SK-N-SH treated with all-trans-retinoic acid at 6 μM for 48 hours (cell line): ENCODE measurements around the gene HERC4.

Experiments
- ATAC-seq: fragments of 200-7000 bp; cut with Tn5 transposase; 3 replicates; pipeline ENCODE4 v1.9.1; 2020; ENCODE audit warnings: mild to moderate bottlenecking, moderate library complexity
- ARNTL ChIP-seq: fragments of 450-650 bp; formaldehyde crosslinking; IDR thresholded peaks from 2 replicates; pipeline ENCODE4 v1.5.0; 2020; ENCODE audit warnings: low read depth, mild to moderate bottlenecking, moderate library complexity, borderline replicate concordance
- BACH2 ChIP-seq: fragments of 250-450 bp; sonication (Bioruptor Pico); IDR thresholded peaks from 2 replicates; pipeline ENCODE4 v1.9.0; 2021; ENCODE audit warnings: mild to moderate bottlenecking, borderline replicate concordance
- CREB5 ChIP-seq: fragments of 250-450 bp; sonication (Bioruptor Pico); IDR thresholded peaks from 2 replicates; pipeline ENCODE4 v1.5.1; 2020; ENCODE audit warnings: low read depth, mild to moderate bottlenecking, moderate library complexity
- CSDC2 ChIP-seq: fragments of 250-450 bp; sonication (Bioruptor Pico); IDR thresholded peaks from 2 replicates; pipeline ENCODE4 v1.5.0; 2020; ENCODE audit warnings: mild to moderate bottlenecking, moderate library complexity
- CSRNP3 ChIP-seq: fragments of 250-450 bp; sonication (Bioruptor Pico); IDR thresholded peaks from 2 replicates; pipeline ENCODE4 v1.5.1; 2021; ENCODE audit warnings: mild to moderate bottlenecking, moderate library complexity
- ESRRG ChIP-seq: fragments of 250-450 bp; sonication (Bioruptor Pico); IDR thresholded peaks from 2 replicates; pipeline ENCODE4 v1.6.1; 2021; ENCODE audit warnings: mild to moderate bottlenecking
- GLIS3 ChIP-seq: fragments of 250-450 bp; sonication (Bioruptor Pico); IDR thresholded peaks from 2 replicates; pipeline ENCODE4 v1.5.0; 2020; ENCODE audit warnings: mild to moderate bottlenecking, moderate library complexity
- ISL1 ChIP-seq: fragments of 250-450 bp; sonication (Bioruptor Pico); IDR thresholded peaks from 2 replicates; pipeline ENCODE4 v2.1.2; 2022; ENCODE audit warnings: mild to moderate bottlenecking, moderate library complexity
- OSR1 ChIP-seq: fragments of 250-450 bp; sonication (Bioruptor Pico); IDR thresholded peaks from 2 replicates; pipeline ENCODE4 v1.8.0; 2022; ENCODE audit warnings: moderate library complexity, mild to moderate bottlenecking, inconsistent platforms
- PATZ1 ChIP-seq: fragments of 250-450 bp; sonication (Bioruptor Pico); IDR thresholded peaks from 2 replicates; pipeline ENCODE4 v1.8.0; 2020; ENCODE audit warnings: mild to moderate bottlenecking, moderate library complexity, borderline replicate concordance
- POU6F1 ChIP-seq: fragments of 250-450 bp; sonication (Bioruptor Pico); IDR thresholded peaks from 2 replicates; pipeline ENCODE4 v1.8.0; 2021; ENCODE audit warnings: low read depth, mild to moderate bottlenecking, moderate library complexity, borderline replicate concordance
- PPARA ChIP-seq: fragments of 250-450 bp; sonication (Bioruptor Pico); IDR thresholded peaks from 2 replicates; pipeline ENCODE4 v1.5.0; 2020; ENCODE audit warnings: mild to moderate bottlenecking, borderline replicate concordance
- SNAI2 ChIP-seq: fragments of 250-450 bp; sonication (Bioruptor Pico); IDR thresholded peaks from 2 replicates; pipeline ENCODE4 v1.5.0; 2020; ENCODE audit warnings: mild to moderate bottlenecking, moderate library complexity
- TCF4 ChIP-seq: fragments of 250-450 bp; sonication (Bioruptor Pico); IDR thresholded peaks from 2 replicates; pipeline ENCODE4 v1.8.0; 2021; ENCODE audit warnings: mild to moderate bottlenecking, moderate library complexity, borderline replicate concordance
- TOX ChIP-seq: fragments of 250-450 bp; sonication (Bioruptor Pico); IDR thresholded peaks from 2 replicates; pipeline ENCODE4 v1.8.0; 2021; ENCODE audit warnings: mild to moderate bottlenecking, moderate library complexity, borderline replicate concordance
- TSHZ2 ChIP-seq: fragments of 250-450 bp; sonication (Bioruptor Pico); IDR thresholded peaks from 2 replicates; pipeline ENCODE4 v1.5.0; 2020; ENCODE audit warnings: mild to moderate bottlenecking, moderate library complexity
- ZC3H10 ChIP-seq: fragments of 250-450 bp; sonication (Bioruptor Pico); IDR thresholded peaks from 2 replicates; pipeline ENCODE4 v1.5.1; 2021; ENCODE audit warnings: mild to moderate bottlenecking, moderate library complexity
- ZFP3 ChIP-seq: fragments of 250-450 bp; sonication (Bioruptor Pico); IDR thresholded peaks from 2 replicates; pipeline ENCODE4 v1.5.0; 2020; ENCODE audit warnings: mild to moderate bottlenecking, moderate library complexity
- ZFP30 ChIP-seq: fragments of 450-650 bp; formaldehyde crosslinking; IDR thresholded peaks from 2 replicates; pipeline ENCODE4 v1.5.0; 2022; ENCODE audit warnings: mild to moderate bottlenecking, moderate library complexity
- ZNF565 ChIP-seq: fragments of 450-650 bp; formaldehyde crosslinking; conservative IDR thresholded peaks from 2 replicates; pipeline ENCODE4 v1.5.0; 2020; ENCODE audit warnings: low read depth, mild to moderate bottlenecking, moderate library complexity
- ZNF70 ChIP-seq: fragments of 450-650 bp; formaldehyde crosslinking; IDR thresholded peaks from 2 replicates; pipeline ENCODE4 v1.5.0; 2020; ENCODE audit warnings: mild to moderate bottlenecking, moderate library complexity

HERC4 gene

GRCh38 chr10:68107651-68108050 lies 32.6 kb upstream of the HERC4 start:
- ATAC-seq = no peak
- TF ChIP-seq ZFP3 (CRISPR knock-in tag) = no peak
- TF ChIP-seq TOX = no peak
- TF ChIP-seq ZNF70 (CRISPR knock-in tag) = no peak
- TF ChIP-seq PPARA (CRISPR knock-in tag) = no peak
- TF ChIP-seq OSR1 (CRISPR knock-in tag) = no peak
- TF ChIP-seq ZC3H10 (CRISPR knock-in tag) = no peak
- TF ChIP-seq ZFP30 (CRISPR knock-in tag) = no peak
- no peak for TF ChIP-seq ARNTL
- TF ChIP-seq CREB5 = no peak
- TF ChIP-seq ISL1 (CRISPR knock-in tag) = no peak
- no peak for TF ChIP-seq GLIS3 (CRISPR knock-in tag)
- no peak for TF ChIP-seq TCF4
- TF ChIP-seq CSDC2 (CRISPR knock-in tag) = no peak
- no peak for TF ChIP-seq PATZ1 (CRISPR knock-in tag)
- TF ChIP-seq BACH2 (CRISPR knock-in tag) = no peak
- no peak for TF ChIP-seq TSHZ2 (CRISPR knock-in tag)

- TF ChIP-seq SNAI2 = no peak
- TF ChIP-seq ISL1 (CRISPR knock-in tag) = no peak
- TF ChIP-seq TSHZ2 (CRISPR knock-in tag) = no peak
- TF ChIP-seq ZNF70 (CRISPR knock-in tag) = no peak
- no peak for TF ChIP-seq TCF4
- no peak for TF ChIP-seq POU6F1
- TF ChIP-seq ZFP3 (CRISPR knock-in tag) = no peak
- TF ChIP-seq GLIS3 (CRISPR knock-in tag) = no peak
- no peak for TF ChIP-seq OSR1 (CRISPR knock-in tag)
- no peak for TF ChIP-seq BACH2 (CRISPR knock-in tag)
- no peak for TF ChIP-seq ZNF565
- no peak for TF ChIP-seq ZC3H10 (CRISPR knock-in tag)
- no peak for TF ChIP-seq PATZ1 (CRISPR knock-in tag)
- no peak for TF ChIP-seq CSDC2 (CRISPR knock-in tag)
- TF ChIP-seq CSRNP3 (CRISPR knock-in tag) = no peak
- TF ChIP-seq ESRRG (CRISPR knock-in tag) = no peak
- TF ChIP-seq PPARA (CRISPR knock-in tag) = no peak
Measured at GRCh38 chr10:68106656-68107055, 31.6 kb upstream of the HERC4 start.

More at GRCh38 chr10:68106656-68107055, 31.6 kb upstream of the HERC4 start:
- peak; percentile 84 for ATAC-seq
